Panc1 (cell line): ENCODE results near the gene BANF1. TPM values are rescaled to one million over a fixed set of nuclear protein-coding genes. Genes with fewer than 3 reads are reported as not detected.

Experiments used
- ATAC-seq: fragments of 200-7000 bp; cut with Tn5 transposase; 2 replicates; pipeline ENCODE4 v1.9.1; 2020; ENCODE audit warnings: mild to moderate bottlenecking, moderate library complexity
- BruUV-seq: library from RNA; stranded (reverse); fragments of 400-500 nt; replicated peaks from 2 replicates; lab custom pipeline; 2021; lab: Mats Ljungman, UMichigan
- CTCF ChIA-PET: fragments of 300-600 bp; sonication (Branson Sonifier 250); formaldehyde crosslinking; loops from one replicate; lab custom pipeline; 2022; ENCODE audit warnings: antibody characterized with exemption; lab: Charles Lee
- POLR2A ChIA-PET: fragments of 300-600 bp; sonication (Branson Sonifier 250); formaldehyde crosslinking; loops from one replicate; lab custom pipeline; 2022; ENCODE audit warnings: antibody characterized with exemption; lab: Charles Lee
- DNase-seq: peaks from one replicate; pipeline ENCODE4 v3.0.0-alpha.2; 2010; ENCODE audit warnings: low read depth, low spot score
- H3K27ac ChIP-seq: 2 replicates; pipeline ENCODE4 v1.5.1; 2011; ENCODE audit warnings: mild to moderate bottlenecking, low read length, inconsistent platforms
- H3K27me3 ChIP-seq: fragments of 200-500 bp; sonication (Bioruptor generic); 2 replicates; pipeline ENCODE4 v1.6.0; 2014; ENCODE audit warnings: low read length, inconsistent platforms; ENCODE audit not compliant: control insufficient read depth, insufficient read depth
- H3K36me3 ChIP-seq: fragments of 200-500 bp; sonication (Bioruptor generic); 2 replicates; pipeline ENCODE4 v1.5.1; 2014; ENCODE audit warnings: inconsistent platforms, mild to moderate bottlenecking, low read length, moderate library complexity; ENCODE audit not compliant: control insufficient read depth, insufficient read depth
- H3K4me1 ChIP-seq: 2 replicates; pipeline ENCODE4 v1.5.1; 2011; ENCODE audit warnings: inconsistent platforms, mild to moderate bottlenecking, low read length, moderate library complexity; ENCODE audit not compliant: control insufficient read depth, insufficient read depth
- H3K4me3 ChIP-seq, 2 experiments: 2 replicates each; pipeline ENCODE4 v1.5.1; 2011 to 2012; ENCODE audit warnings: low read depth in 2 of 2, low read length in 2 of 2, mild to moderate bottlenecking in 2 of 2, inconsistent platforms in 1 of 2, moderate library complexity in 1 of 2
- H3K9me3 ChIP-seq: fragments of 200-500 bp; sonication (Bioruptor generic); 2 replicates; pipeline ENCODE4 v1.5.1; 2014; ENCODE audit warnings: low read depth, mild to moderate bottlenecking, inconsistent platforms, low read length, moderate library complexity; ENCODE audit not compliant: control insufficient read depth, insufficient read depth
- CTCF ChIP-seq: fragments of 450-650 bp; IDR thresholded peaks from 2 replicates; pipeline ENCODE4 v1.5.1; 2017; ENCODE audit warnings: mild to moderate bottlenecking
- POLR2AphosphoS5 ChIP-seq: IDR thresholded peaks from 2 replicates; pipeline ENCODE4 v1.6.1; 2012; ENCODE audit warnings: mild to moderate bottlenecking, low read depth, low read length, moderate library complexity
- SIN3A ChIP-seq: IDR thresholded peaks from 2 replicates; pipeline ENCODE4 v1.6.1; 2012; ENCODE audit warnings: low read depth, mild to moderate bottlenecking, low read length, moderate library complexity, borderline replicate concordance; ENCODE audit not compliant: insufficient read depth
- TCF7L2 ChIP-seq: IDR thresholded peaks from 2 replicates; pipeline ENCODE4 v1.6.1; 2011; ENCODE audit warnings: mild to moderate bottlenecking, low read depth, low read length, inconsistent platforms
- in situ Hi-C: cut with HindIII; loops from 2 replicates; pipeline ENCODE4 v1.10.0; 2016; ENCODE audit warnings: low sequenced_read_pairs, low pct_unique_long_range_greater_than_20kb
- intact Hi-C: fragments of 100-400 bp; cut with micrococcal nuclease; formaldehyde crosslinking; loops from one replicate; pipeline ENCODE4 v1.10.0; 2022; ENCODE audit not compliant: unreplicated experiment
- total RNA-seq: library from RNA; stranded (reverse); gene quantifications from one replicate; pipeline ENCODE4 v1.2.1, GENCODE V29; 2021; ENCODE audit not compliant: unreplicated experiment
- TF ChIP-seq, protein P1 (sequence below), 2 experiments: IDR thresholded peaks; 2 replicates each; pipeline ENCODE4 v1.6.1; 2011 to 2012; ENCODE audit warnings: low read depth in 2 of 2, control low read depth in 1 of 2, low read length in 1 of 2, mild to moderate bottlenecking in 1 of 2, moderate library complexity in 1 of 2; ENCODE audit not compliant: insufficient read depth in 1 of 2

Gene BANF1
- total RNA-seq, 1 experiment from 2014 or later: 494 TPM

- in situ Hi-C loops (no loop called here), intact Hi-C loops (no loop called here)
- no peaks in the 10 kb centered on the region for H3K27me3 ChIP-seq
- no peak overlapping the region for H3K27ac ChIP-seq
- no peak for DNase-seq
- no TSS peak for BruUV-seq
- CTCF ChIA-PET: no interaction called here
- peaks cover 2% of the 10 kb centered on the region; the same call in 1 of the 2 replicates for H3K9me3 ChIP-seq
- H3K4me3 ChIP-seq: no peak overlapping the region
- TF ChIP-seq POLR2AphosphoS5 (no peak), CTCF (no peak), TCF7L2 (no peak)
- TF ChIP-seq, protein P1, sequence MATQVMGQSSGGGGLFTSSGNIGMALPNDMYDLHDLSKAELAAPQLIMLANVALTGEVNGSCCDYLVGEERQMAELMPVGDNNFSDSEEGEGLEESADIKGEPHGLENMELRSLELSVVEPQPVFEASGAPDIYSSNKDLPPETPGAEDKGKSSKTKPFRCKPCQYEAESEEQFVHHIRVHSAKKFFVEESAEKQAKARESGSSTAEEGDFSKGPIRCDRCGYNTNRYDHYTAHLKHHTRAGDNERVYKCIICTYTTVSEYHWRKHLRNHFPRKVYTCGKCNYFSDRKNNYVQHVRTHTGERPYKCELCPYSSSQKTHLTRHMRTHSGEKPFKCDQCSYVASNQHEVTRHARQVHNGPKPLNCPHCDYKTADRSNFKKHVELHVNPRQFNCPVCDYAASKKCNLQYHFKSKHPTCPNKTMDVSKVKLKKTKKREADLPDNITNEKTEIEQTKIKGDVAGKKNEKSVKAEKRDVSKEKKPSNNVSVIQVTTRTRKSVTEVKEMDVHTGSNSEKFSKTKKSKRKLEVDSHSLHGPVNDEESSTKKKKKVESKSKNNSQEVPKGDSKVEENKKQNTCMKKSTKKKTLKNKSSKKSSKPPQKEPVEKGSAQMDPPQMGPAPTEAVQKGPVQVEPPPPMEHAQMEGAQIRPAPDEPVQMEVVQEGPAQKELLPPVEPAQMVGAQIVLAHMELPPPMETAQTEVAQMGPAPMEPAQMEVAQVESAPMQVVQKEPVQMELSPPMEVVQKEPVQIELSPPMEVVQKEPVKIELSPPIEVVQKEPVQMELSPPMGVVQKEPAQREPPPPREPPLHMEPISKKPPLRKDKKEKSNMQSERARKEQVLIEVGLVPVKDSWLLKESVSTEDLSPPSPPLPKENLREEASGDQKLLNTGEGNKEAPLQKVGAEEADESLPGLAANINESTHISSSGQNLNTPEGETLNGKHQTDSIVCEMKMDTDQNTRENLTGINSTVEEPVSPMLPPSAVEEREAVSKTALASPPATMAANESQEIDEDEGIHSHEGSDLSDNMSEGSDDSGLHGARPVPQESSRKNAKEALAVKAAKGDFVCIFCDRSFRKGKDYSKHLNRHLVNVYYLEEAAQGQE (IDR thresholded peaks at IDR 0.05; ENCODE audit: insufficient read depth in 1 of 2, low read depth in 2 of 2, low read length in 1 of 2): no peak
- H3K36me3 ChIP-seq: no peaks in the 10 kb centered on the region
- POLR2A ChIA-PET: interaction anchor here (0.7 kb wide), 1 partner anchor 130 kb away, joined by 4 read pairs; no protein-coding TSS in a partner anchor
- peak; percentile 43 for ATAC-seq
- no peaks in the 10 kb centered on the region for H3K4me1 ChIP-seq
Observed at GRCh38 chr11:66032957-66033735, 30.8 kb downstream of the BANF1 start.

DNA sequence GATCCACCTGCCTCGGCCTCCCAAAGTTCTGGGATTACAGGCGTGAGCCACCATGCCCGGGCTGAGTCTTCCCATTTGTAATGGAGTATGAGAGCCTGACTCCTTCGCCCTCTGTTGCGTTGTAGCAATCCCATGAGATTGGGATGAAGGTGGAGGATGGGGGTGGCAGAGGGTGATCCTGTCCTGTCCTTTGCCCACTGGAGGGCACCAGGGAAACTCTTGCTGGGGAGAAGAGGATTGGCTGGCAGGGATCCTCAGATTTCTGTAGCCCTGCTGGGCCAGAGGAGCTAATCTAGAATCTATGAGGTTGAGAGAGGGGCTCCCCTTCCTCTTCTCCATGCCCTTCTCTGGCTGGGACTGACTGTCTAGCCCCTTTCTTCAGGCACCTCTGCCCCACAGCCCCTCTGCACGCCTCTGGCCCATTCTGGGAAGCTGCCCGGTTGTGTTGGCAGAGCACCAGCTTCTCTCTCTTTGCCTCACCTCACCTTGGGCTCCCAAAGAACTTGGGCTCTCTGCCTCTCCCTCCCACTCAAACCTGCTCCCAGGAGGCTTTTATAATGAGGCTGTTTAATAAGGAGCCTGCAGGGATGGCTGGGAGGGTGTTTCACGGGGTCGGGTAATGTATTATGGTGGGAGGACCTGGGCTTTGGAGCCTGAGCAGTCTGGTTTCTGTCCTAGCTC, 33.5 kb downstream of the BANF1 start:
- BruUV-seq: no TSS peak
- CTCF ChIA-PET: interaction anchor here (1.0 to 1.1 kb wide), 2 partner anchors 10 to 324 kb away, joined by 3 to 4 read pairs; partner anchors contain the start of gene KAT5
- peak; percentile 54; the same call in 1 of the 2 replicates for ATAC-seq

More for the DNA sequence above, 33.5 kb downstream of the BANF1 start:
- Histone ChIP-seq H3K27ac (no peak overlapping the region), H3K4me3 (no peak overlapping the region), H3K9me3 (peaks cover 2% of the 10 kb centered on the region; the same call in 1 of the 2 replicates), H3K4me1 (no peaks in the 10 kb centered on the region), H3K36me3 (no peaks in the 10 kb centered on the region), H3K27me3 (no peaks in the 10 kb centered on the region)
- DNase-seq: no peak
- in situ Hi-C loops (no loop called here), intact Hi-C loops (no loop called here)
- TF ChIP-seq TCF7L2 (no peak), CTCF (no peak), SIN3A (no peak), POLR2AphosphoS5 (no peak)
- TF ChIP-seq, protein P1 (IDR thresholded peaks at IDR 0.05; ENCODE audit: insufficient read depth in 1 of 2, low read depth in 2 of 2, low read length in 1 of 2): no peak
- POLR2A ChIA-PET: no interaction called here
